Measurements from ENCODE around the gene CCL23. TPM values are rescaled to one million over a fixed set of nuclear protein-coding genes. Genes with fewer than 3 reads are reported as not detected.

CCL23 gene
- total RNA-seq, 2 donors from 2014 or later: not detected

DNA sequence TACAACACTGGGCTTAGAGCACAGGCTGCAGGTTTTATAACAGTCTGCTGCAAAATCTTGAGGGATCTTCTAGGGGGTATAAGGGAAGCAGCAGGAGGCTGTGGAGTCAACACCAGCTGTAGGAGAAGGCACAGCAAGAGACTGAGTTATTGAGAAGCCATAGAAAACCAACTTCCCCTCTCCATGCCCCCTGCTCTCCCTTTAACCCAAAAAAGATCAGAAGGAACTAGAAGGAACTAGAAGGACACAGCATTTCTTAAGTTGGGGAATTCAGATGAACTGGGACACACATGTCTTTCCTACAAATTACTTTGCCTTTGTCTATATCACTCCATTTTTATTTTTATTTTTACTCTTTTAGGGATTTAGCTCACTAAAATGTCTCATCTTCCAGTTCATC is 40.1 kb upstream of the CCL23 start:
- Histone ChIP-seq H3K9me3 (no peaks in the 10 kb centered on the region), H3K27ac (no peak overlapping the region)

DNA sequence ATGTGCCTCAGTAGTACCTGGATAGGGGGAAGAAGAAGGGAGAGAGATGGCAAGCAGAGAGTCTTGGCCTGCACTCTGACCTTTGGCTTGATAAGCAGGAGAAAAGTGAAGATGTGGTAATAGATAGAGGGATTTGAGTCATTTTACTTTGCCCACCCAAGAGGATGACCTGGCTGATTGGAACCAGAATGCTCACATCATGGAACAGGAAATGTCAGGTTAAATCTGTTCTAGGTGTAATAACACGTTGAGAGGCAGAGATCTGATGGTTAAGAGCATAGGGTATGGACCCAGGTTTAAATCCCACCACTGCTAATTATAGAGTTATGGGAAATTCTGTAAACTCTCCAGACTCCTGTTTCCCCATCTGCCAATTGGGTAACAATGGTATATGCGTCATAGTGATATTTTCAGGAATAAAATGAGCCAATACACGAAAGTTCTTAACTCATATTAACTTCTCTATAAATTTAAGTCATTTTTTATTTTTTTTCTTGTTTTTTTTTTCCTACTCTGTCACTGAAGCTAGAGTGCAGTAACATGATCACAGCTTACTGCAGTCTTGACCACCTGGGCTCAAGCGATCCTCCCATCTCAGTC is 38.2 kb upstream of the CCL23 start:
- H3K36me3 ChIP-seq: no peaks in the 10 kb centered on the region

More for the DNA sequence above, 40.1 kb upstream of the CCL23 start:
- Histone ChIP-seq H3K27me3 (no peaks in the 10 kb centered on the region), H3K4me3 (no peak overlapping the region), H3K4me1 (no peaks in the 10 kb centered on the region), H3K36me3 (no peaks in the 10 kb centered on the region)
- no peak for DNase-seq (ENCODE audit: low spot score)
- no peak for TF ChIP-seq CTCF (IDR thresholded peaks at IDR 0.05)

DNA sequence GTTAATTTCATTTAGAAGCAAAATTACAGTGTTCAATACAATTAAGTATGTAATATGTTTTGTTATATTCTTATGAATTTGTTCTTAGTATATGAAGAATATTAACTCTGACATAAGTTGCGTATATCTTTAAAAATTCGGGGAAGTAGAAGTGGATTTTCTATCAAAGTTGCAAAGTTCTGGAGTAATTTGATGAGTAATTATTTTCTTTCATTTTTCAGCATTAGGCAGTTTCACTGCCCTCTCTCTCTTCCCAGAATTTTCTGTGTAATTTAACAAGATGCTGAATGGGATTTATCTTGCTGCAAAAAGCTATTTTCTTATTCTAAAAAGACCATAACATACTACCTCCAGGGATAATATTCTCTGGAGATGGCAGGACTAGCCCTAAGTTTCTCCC is 37.4 kb upstream of the CCL23 start:
- Histone ChIP-seq H3K27ac (no peak overlapping the region), H3K36me3 (no peaks in the 10 kb centered on the region), H3K27me3 (no peaks in the 10 kb centered on the region), H3K4me3 (no peak overlapping the region), H3K4me1 (no peaks in the 10 kb centered on the region), H3K9me3 (peaks cover 0 to 9% of the 10 kb centered on the region in 2 donors)
- no peak for DNase-seq (ENCODE audit: low spot score)
- TF ChIP-seq CTCF (IDR thresholded peaks at IDR 0.05): no peak

More for the DNA sequence above, 38.2 kb upstream of the CCL23 start:
- H3K27me3 ChIP-seq: no peaks in the 10 kb centered on the region
- no peak overlapping the region for H3K4me3 ChIP-seq
- TF ChIP-seq CTCF (IDR thresholded peaks at IDR 0.05): no peak
- peaks cover 0 to 7% of the 10 kb centered on the region in 2 donors for H3K9me3 ChIP-seq
- DNase-seq (ENCODE audit: low spot score): no peak
- no peak overlapping the region for H3K27ac ChIP-seq
- H3K4me1 ChIP-seq: no peaks in the 10 kb centered on the region

DNA sequence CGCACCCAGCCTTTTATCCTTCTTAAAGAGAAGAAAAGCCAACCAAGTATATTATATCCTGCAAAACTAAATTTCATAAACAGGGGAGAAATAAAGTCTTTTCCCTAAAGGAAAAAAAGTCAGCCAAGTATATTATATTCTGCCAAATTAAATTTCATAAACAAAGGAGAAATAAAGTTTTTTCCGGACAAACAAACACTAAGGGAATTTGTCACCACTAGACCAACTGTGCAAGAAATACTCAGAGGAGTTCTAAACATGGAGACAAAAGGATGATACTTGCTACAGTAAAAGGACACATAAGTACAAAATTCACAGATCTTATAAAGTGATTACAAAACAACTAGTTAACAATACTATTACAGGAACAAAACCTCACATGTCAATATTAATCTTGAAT is 31.9 kb upstream of the CCL23 start:
- Histone ChIP-seq H3K27me3 (no peaks in the 10 kb centered on the region), H3K36me3 (no peaks in the 10 kb centered on the region), H3K4me3 (no peak overlapping the region), H3K9me3 (peaks cover 0 to 33% of the 10 kb centered on the region in 2 donors), H3K27ac (no peak overlapping the region), H3K4me1 (no peaks in the 10 kb centered on the region)
- no peak for TF ChIP-seq CTCF (IDR thresholded peaks at IDR 0.05)
- DNase-seq (ENCODE audit: low spot score): no peak

GRCh38 chr17:36048066-36048465 is 30.3 kb upstream of the CCL23 start:
- Histone ChIP-seq H3K36me3 (no peaks in the 10 kb centered on the region), H3K4me1 (no peaks in the 10 kb centered on the region), H3K4me3 (no peak overlapping the region), H3K27ac (no peak overlapping the region), H3K9me3 (peaks cover 0 to 33% of the 10 kb centered on the region in 2 donors), H3K27me3 (no peaks in the 10 kb centered on the region)
- TF ChIP-seq CTCF (IDR thresholded peaks at IDR 0.05): no peak
- no peak for DNase-seq (ENCODE audit: low spot score)

- TF ChIP-seq CTCF (IDR thresholded peaks at IDR 0.05): no peak
- H3K36me3 ChIP-seq: no peaks in the 10 kb centered on the region
- H3K27ac ChIP-seq: no peak overlapping the region
- no peaks in the 10 kb centered on the region for H3K4me1 ChIP-seq
- H3K27me3 ChIP-seq: no peaks in the 10 kb centered on the region
- no peak overlapping the region for H3K4me3 ChIP-seq
- DNase-seq (ENCODE audit: low spot score): no peak
- no peaks in the 10 kb centered on the region for H3K9me3 ChIP-seq
Observed at GRCh38 chr17:36036235-36036634, 18.5 kb upstream of the CCL23 start.

Measured in right atrium auricular region (tissue), 2 donors.